K562 (cell line): ENCODE results near the gene KMT2E. TPM values are rescaled to one million over a fixed set of nuclear protein-coding genes. Genes with fewer than 3 reads are reported as not detected.

Source experiments
- DMBX1 ChIP-seq: fragments of 250-450 bp; sonication (Bioruptor Pico); IDR thresholded peaks from 2 replicates; pipeline ENCODE4 v1.8.0; 2022; ENCODE audit warnings: inconsistent platforms, mild to moderate bottlenecking, moderate library complexity, borderline replicate concordance
- ESRRA ChIP-seq: fragments of 450-650 bp; IDR thresholded peaks from 2 replicates; pipeline ENCODE4 v1.6.1; 2014; ENCODE audit warnings: low read depth, mild to moderate bottlenecking, moderate library complexity, borderline replicate concordance
- HES1 ChIP-seq: fragments of 450-650 bp; IDR thresholded peaks from 2 replicates; pipeline ENCODE4 v1.6.1; 2016; ENCODE audit warnings: low read depth, mild to moderate bottlenecking, moderate library complexity
- HNRNPK ChIP-seq: fragments of 200-400 bp; formaldehyde crosslinking; IDR thresholded peaks from one replicate; pipeline ENCODE4 v1.6.1; 2018; ENCODE audit warnings: mild to moderate bottlenecking, low read depth, low read length; ENCODE audit not compliant: poor library complexity, severe bottlenecking
- KDM5B ChIP-seq: fragments of 200-600 bp; sonication (generic); IDR thresholded peaks from 2 replicates; pipeline ENCODE4 v1.6.1; 2012; ENCODE audit warnings: low read depth, mild to moderate bottlenecking, moderate library complexity, low read length, control low read depth, inconsistent platforms; ENCODE audit not compliant: insufficient replicate concordance
- MCM3 ChIP-seq: fragments of 450-650 bp; IDR thresholded peaks from 2 replicates; pipeline ENCODE4 v1.6.1; 2016
- SAFB2 ChIP-seq: fragments of 200-400 bp; formaldehyde crosslinking; IDR thresholded peaks from 2 replicates; pipeline ENCODE4 v1.6.1; 2018; ENCODE audit warnings: borderline replicate concordance, low read length, low read depth, moderate library complexity; ENCODE audit not compliant: severe bottlenecking
- SREBF2 ChIP-seq: sonication (generic); formaldehyde crosslinking; IDR thresholded peaks from 2 replicates; pipeline ENCODE4 v1.4.0; 2020; ENCODE audit warnings: mild to moderate bottlenecking, missing genetic modification reagents
- SRF ChIP-seq, 2 experiments: fragments of 250-450, 450-650 bp in 1 of 2; sonication (Bioruptor Pico) in 1 of 2; sonication (generic) in 1 of 2; formaldehyde crosslinking; IDR thresholded peaks; 2 replicates each; pipeline versions ENCODE4 v1.5.0 to v1.5.1; 2020 to 2022; ENCODE audit warnings: mild to moderate bottlenecking in 1 of 2, missing genetic modification reagents in 1 of 2
- TAF7 ChIP-seq: fragments of 450-650 bp; IDR thresholded peaks from 2 replicates; pipeline ENCODE4 v1.6.1; 2016; ENCODE audit warnings: missing genetic modification characterization, missing compliant biosample characterization
- WHSC1 ChIP-seq: IDR thresholded peaks from one replicate; pipeline ENCODE4 v1.6.1; 2012; ENCODE audit warnings: low read length, control low read depth, inconsistent platforms
- YBX1 ChIP-seq: fragments of 450-650 bp; IDR thresholded peaks from 2 replicates; pipeline ENCODE4 v1.7.1; 2016; ENCODE audit warnings: mild to moderate bottlenecking
- ZHX1 ChIP-seq: fragments of 150-350 bp; conservative IDR thresholded peaks from 2 replicates; pipeline ENCODE4 v1.6.1; 2014; ENCODE audit warnings: low read length
- polyA plus RNA-seq, 8 experiments: library from polyadenylated mRNA; depleted of rRNA in 4 of 8; stranded (reverse) in 5 of 8; unstranded in 3 of 8; fragments of >200 nt; fragmentation: Nextera tagmentation in 2 of 8; fragmentation: Illumina TruSeq in 1 of 8; extraction: Ambion mirVana in 2 of 8; extraction: Trizol in 1 of 8; gene quantifications; 2 replicates each; pipeline versions ENCODE4 v1.2.1 to v1.2.3, GENCODE V29; 2011 to 2014; ENCODE audit warnings: inconsistent platforms in 1 of 8, missing spikeins in 1 of 8
- total RNA-seq, 7 experiments: library from RNA; depleted of rRNA in 6 of 7; stranded (reverse); fragments of >200 nt in 6 of 7; fragmentation: Illumina TruSeq in 2 of 7; extraction: Trizol in 2 of 7; gene quantifications; 2 replicates each; pipeline versions ENCODE4 v1.2.1 to v1.2.3, GENCODE V29; 2011 to 2021; ENCODE audit warnings: low replicate concordance in 1 of 7
- TF ChIP-seq, protein P1 (sequence below): sonication (generic); formaldehyde crosslinking; IDR thresholded peaks from 2 replicates; pipeline ENCODE4 v1.8.1; 2023; ENCODE audit warnings: missing genetic modification reagents, mild to moderate bottlenecking, borderline replicate concordance
- TF ChIP-seq, protein P2 (sequence below): sonication (generic); formaldehyde crosslinking; IDR thresholded peaks from 2 replicates; pipeline ENCODE4 v1.8.0; 2022; ENCODE audit warnings: missing genetic modification reagents, mild to moderate bottlenecking, borderline replicate concordance

KMT2E gene
- total and polyA plus RNA-seq, 9 of the 15 experiments (the other 6 are each of a cell fraction or from before 2014, with no cell fraction given) = 8.9 to 55.3 (median 38.1) TPM

DNA sequence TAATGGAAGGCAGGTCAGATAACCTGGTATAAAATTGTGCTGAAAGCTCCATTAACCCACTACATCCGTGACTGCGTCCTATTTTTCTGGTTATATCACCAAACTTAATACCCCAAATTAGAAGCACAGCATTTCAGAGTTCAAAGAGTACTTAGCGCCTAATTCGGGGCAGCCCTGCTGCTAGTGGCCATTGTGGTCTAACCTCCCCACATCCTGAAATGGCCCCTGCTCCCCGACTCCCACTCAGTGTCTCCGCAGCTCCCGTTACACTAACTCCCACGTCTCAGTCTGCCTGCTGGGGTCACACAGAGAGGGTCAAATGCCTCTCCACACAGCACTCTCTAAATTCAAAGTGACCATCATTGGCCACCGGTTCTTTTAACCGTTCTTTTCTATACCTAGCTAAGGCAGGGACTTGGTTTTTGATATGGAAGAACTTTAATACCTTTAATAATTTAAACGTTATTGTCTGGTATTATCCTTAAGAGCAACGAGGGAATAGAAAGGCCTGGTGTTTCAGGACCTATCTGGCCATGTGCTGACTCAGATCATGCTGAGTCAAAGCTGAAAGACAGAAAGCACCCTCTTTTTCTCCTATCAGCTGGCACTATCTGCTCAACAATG, 117.1 kb downstream of the KMT2E start (continued):
- TF ChIP-seq SAFB2 = no peak
- no peak for TF ChIP-seq MCM3
- no peak for TF ChIP-seq KDM5B
- no peak; a peak in 1 of 4 replicates for TF ChIP-seq SRF (CRISPR knock-in tag; IDR thresholded peaks at IDR 0.05)
- no peak; the same call in 1 of the 2 replicates for TF ChIP-seq ZHX1
- TF ChIP-seq, protein P1, sequence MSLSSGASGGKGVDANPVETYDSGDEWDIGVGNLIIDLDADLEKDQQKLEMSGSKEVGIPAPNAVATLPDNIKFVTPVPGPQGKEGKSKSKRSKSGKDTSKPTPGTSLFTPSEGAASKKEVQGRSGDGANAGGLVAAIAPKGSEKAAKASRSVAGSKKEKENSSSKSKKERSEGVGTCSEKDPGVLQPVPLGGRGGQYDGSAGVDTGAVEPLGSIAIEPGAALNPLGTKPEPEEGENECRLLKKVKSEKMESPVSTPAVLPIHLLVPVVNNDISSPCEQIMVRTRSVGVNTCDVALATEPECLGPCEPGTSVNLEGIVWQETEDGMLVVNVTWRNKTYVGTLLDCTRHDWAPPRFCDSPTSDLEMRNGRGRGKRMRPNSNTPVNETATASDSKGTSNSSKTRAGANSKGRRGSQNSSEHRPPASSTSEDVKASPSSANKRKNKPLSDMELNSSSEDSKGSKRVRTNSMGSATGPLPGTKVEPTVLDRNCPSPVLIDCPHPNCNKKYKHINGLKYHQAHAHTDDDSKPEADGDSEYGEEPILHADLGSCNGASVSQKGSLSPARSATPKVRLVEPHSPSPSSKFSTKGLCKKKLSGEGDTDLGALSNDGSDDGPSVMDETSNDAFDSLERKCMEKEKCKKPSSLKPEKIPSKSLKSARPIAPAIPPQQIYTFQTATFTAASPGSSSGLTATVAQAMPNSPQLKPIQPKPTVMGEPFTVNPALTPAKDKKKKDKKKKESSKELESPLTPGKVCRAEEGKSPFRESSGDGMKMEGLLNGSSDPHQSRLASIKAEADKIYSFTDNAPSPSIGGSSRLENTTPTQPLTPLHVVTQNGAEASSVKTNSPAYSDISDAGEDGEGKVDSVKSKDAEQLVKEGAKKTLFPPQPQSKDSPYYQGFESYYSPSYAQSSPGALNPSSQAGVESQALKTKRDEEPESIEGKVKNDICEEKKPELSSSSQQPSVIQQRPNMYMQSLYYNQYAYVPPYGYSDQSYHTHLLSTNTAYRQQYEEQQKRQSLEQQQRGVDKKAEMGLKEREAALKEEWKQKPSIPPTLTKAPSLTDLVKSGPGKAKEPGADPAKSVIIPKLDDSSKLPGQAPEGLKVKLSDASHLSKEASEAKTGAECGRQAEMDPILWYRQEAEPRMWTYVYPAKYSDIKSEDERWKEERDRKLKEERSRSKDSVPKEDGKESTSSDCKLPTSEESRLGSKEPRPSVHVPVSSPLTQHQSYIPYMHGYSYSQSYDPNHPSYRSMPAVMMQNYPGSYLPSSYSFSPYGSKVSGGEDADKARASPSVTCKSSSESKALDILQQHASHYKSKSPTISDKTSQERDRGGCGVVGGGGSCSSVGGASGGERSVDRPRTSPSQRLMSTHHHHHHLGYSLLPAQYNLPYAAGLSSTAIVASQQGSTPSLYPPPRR (CRISPR knock-in tag) = no peak
- TF ChIP-seq WHSC1 = no peak
- peak; percentile 57 for TF ChIP-seq HES1
- no peak for TF ChIP-seq YBX1
- peak; percentile 31; the same call in 1 of the 2 replicates for TF ChIP-seq ESRRA
- no peak for TF ChIP-seq SREBF2 (CRISPR knock-in tag)
- no peak for TF ChIP-seq TAF7
- TF ChIP-seq, protein P2, sequence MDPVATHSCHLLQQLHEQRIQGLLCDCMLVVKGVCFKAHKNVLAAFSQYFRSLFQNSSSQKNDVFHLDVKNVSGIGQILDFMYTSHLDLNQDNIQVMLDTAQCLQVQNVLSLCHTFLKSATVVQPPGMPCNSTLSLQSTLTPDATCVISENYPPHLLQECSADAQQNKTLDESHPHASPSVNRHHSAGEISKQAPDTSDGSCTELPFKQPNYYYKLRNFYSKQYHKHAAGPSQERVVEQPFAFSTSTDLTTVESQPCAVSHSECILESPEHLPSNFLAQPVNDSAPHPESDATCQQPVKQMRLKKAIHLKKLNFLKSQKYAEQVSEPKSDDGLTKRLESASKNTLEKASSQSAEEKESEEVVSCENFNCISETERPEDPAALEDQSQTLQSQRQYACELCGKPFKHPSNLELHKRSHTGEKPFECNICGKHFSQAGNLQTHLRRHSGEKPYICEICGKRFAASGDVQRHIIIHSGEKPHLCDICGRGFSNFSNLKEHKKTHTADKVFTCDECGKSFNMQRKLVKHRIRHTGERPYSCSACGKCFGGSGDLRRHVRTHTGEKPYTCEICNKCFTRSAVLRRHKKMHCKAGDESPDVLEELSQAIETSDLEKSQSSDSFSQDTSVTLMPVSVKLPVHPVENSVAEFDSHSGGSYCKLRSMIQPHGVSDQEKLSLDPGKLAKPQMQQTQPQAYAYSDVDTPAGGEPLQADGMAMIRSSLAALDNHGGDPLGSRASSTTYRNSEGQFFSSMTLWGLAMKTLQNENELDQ = no peak
- TF ChIP-seq DMBX1 = 0 out of 2 replicates have a peak, but pooled peaks have one; percentile 16
- no peak for TF ChIP-seq HNRNPK
